ENCODE measurements around the gene KRTAP10-11.

- TF ChIP-seq PATZ1 (CRISPR knock-in tag; IDR thresholded peaks at IDR 0.05; ENCODE audit: borderline replicate concordance), result no peak
- TF ChIP-seq TSHZ2 (CRISPR knock-in tag; IDR thresholded peaks at IDR 0.05), result no peak
- TF ChIP-seq ARNTL (CRISPR knock-in tag; IDR thresholded peaks at IDR 0.05; ENCODE audit: borderline replicate concordance, low read depth), result no peak
- no peak for TF ChIP-seq ZFP30 (CRISPR knock-in tag; IDR thresholded peaks at IDR 0.05)
- TF ChIP-seq CSDC2 (CRISPR knock-in tag; IDR thresholded peaks at IDR 0.05), result no peak
- no peak for TF ChIP-seq TOX (CRISPR knock-in tag; IDR thresholded peaks at IDR 0.05; ENCODE audit: borderline replicate concordance)
- no peak for TF ChIP-seq ZFP3 (CRISPR knock-in tag; IDR thresholded peaks at IDR 0.05)
- no peak for TF ChIP-seq ESRRG (CRISPR knock-in tag; IDR thresholded peaks at IDR 0.05)
- TF ChIP-seq TCF4 (CRISPR knock-in tag; IDR thresholded peaks at IDR 0.05; ENCODE audit: borderline replicate concordance), result no peak
- TF ChIP-seq ZNF70 (CRISPR knock-in tag; IDR thresholded peaks at IDR 0.05), result no peak
- no peak for TF ChIP-seq BACH2 (CRISPR knock-in tag; IDR thresholded peaks at IDR 0.05; ENCODE audit: borderline replicate concordance)
Observed at GRCh38 chr21:44654576-44655175, 8.5 kb downstream of the KRTAP10-11 start, which contains the start of gene KRTAP12-4.

All from SK-N-SH treated with all-trans-retinoic acid at 6 μM for 48 hours (cell line).